ENCODE measurements around the gene CHAMP1. TPM values are rescaled to one million over a fixed set of nuclear protein-coding genes. Genes with fewer than 3 reads are reported as not detected.
"Not testable (repeated sequence)": the region's sequence is repeated elsewhere in the genome, so short reads cannot be mapped to it uniquely, and the experiment has no call there.

Gene CHAMP1
- total RNA-seq, 1 donor, result 9.4 TPM

GRCh38 chr13:114352763-114353162, 38.5 kb downstream of the CHAMP1 start:
- H3K4me3 ChIP-seq (ENCODE audit: insufficient read depth, low read length); H3K36me3 ChIP-seq (ENCODE audit: insufficient read depth, low read length): not testable (repeated sequence)

GRCh38 chr13:114353382-114353781, 39.1 kb downstream of the CHAMP1 start:
- H2AFZ ChIP-seq (ENCODE audit: low read length); H3K36me3 ChIP-seq (ENCODE audit: insufficient read depth, low read length); H3K4me3 ChIP-seq (ENCODE audit: insufficient read depth, low read length); H3K4me1 ChIP-seq (ENCODE audit: insufficient read depth, low read length); DNase-seq (ENCODE audit: insufficient read length, low spot score, missing footprints); H3K79me2 ChIP-seq (ENCODE audit: insufficient read depth, low read length); H3K9me3 ChIP-seq (ENCODE audit: low read depth, low read length); H4K20me1 ChIP-seq (ENCODE audit: insufficient read depth, low read length); H3K4me2 ChIP-seq (ENCODE audit: insufficient read depth, low read length); H3K27ac ChIP-seq (ENCODE audit: low read depth, low read length): not testable (repeated sequence)
- peaks cover 12% of the 10 kb centered on the region for H3K27me3 ChIP-seq (ENCODE audit: insufficient read depth, low read length)

More at GRCh38 chr13:114352763-114353162, 38.5 kb downstream of the CHAMP1 start:
- not testable (repeated sequence) for H3K9me3 ChIP-seq (ENCODE audit: low read depth, low read length); H2AFZ ChIP-seq (ENCODE audit: low read length); H3K27ac ChIP-seq (ENCODE audit: low read depth, low read length); H3K4me1 ChIP-seq (ENCODE audit: insufficient read depth, low read length); H4K20me1 ChIP-seq (ENCODE audit: insufficient read depth, low read length); DNase-seq (ENCODE audit: insufficient read length, low spot score, missing footprints); H3K4me2 ChIP-seq (ENCODE audit: insufficient read depth, low read length); H3K79me2 ChIP-seq (ENCODE audit: insufficient read depth, low read length)
- peaks cover 14% of the 10 kb centered on the region for H3K27me3 ChIP-seq (ENCODE audit: insufficient read depth, low read length)
- TF ChIP-seq CTCF (IDR thresholded peaks at IDR 0.05; ENCODE audit: extremely low read depth, low read depth, low read length), result peak; percentile 32

Small RNA genes lying within 50 kb of the gene (small RNA-seq; reads per million reads assigned to genes)
- gene MIR4502, result not detected

Other genes with a start within 250 kb of the CHAMP1 start
- gene RASA3, start 181.9 kb upstream of the CHAMP1 start, total RNA-seq, result 40.7 and 41.3 TPM in 2 replicates
- not detected in 2 replicates for gene CFAP97D2, start 135.2 kb upstream of the CHAMP1 start, total RNA-seq
- 82.2 and 85.7 TPM in 2 replicates for gene CDC16, start 79.6 kb upstream of the CHAMP1 start, total RNA-seq
- gene UPF3A, start 32.9 kb upstream of the CHAMP1 start, total RNA-seq, result 25.0 and 28.9 TPM in 2 replicates